Stomach (tissue), 4 donors: ENCODE results near the gene ISL2.

ENCODE experiments used
- CTCF ChIP-seq, 7 experiments: fragments of 450-650 bp in 4 of 7; fragments of 200-600 bp in 3 of 7; sonication (generic) in 3 of 7; IDR thresholded peaks; one replicate each; pipeline ENCODE4 v1.5.1; 2016 to 2019; ENCODE audit warnings: antibody characterized with exemption in 7 of 7, control low read depth in 2 of 7, mild to moderate bottlenecking in 1 of 7
- EP300 ChIP-seq: sonication (generic); formaldehyde crosslinking; IDR thresholded peaks from one replicate; pipeline ENCODE4 v1.6.1; 2017; ENCODE audit warnings: antibody characterized with exemption
- POLR2A ChIP-seq, 4 donors: fragments of 450-650 bp; IDR thresholded peaks; one replicate each; pipeline ENCODE4 v1.6.1; 2016; ENCODE audit warnings: antibody characterized with exemption in 4 of 4, control low read depth in 2 of 4, mild to moderate bottlenecking in 1 of 4, moderate library complexity in 1 of 4
- POLR2AphosphoS5 ChIP-seq, 3 donors: sonication (generic); formaldehyde crosslinking; IDR thresholded peaks; one replicate each; pipeline ENCODE4 v1.6.1; 2016; ENCODE audit warnings: antibody characterized with exemption in 3 of 3

- TF ChIP-seq POLR2A (IDR thresholded peaks at IDR 0.05) = no peak
- no peak for TF ChIP-seq CTCF (IDR thresholded peaks at IDR 0.05)
- TF ChIP-seq EP300 = no peak
- TF ChIP-seq POLR2AphosphoS5 (IDR thresholded peaks at IDR 0.05) = no peak
These were observed 3.0 kb downstream of the ISL2 start for GRCh38 chr15:76339305-76340197.
